Transverse colon (tissue), 4 donors: ENCODE data around the gene PRDM12.
A peak's percentile ranks its signal among the peaks of the same experiment; 100 is the strongest.

Experiments
- POLR2AphosphoS5 ChIP-seq, 3 donors: sonication (generic); formaldehyde crosslinking; IDR thresholded peaks; one replicate each; pipeline ENCODE4 v1.6.1; 2016; ENCODE audit warnings: antibody characterized with exemption in 3 of 3
- TF ChIP-seq, protein P1 (sequence below), 5 experiments: fragments of 200-600 bp in 3 of 5; fragments of 450-650 bp in 2 of 5; sonication (generic) in 3 of 5; IDR thresholded peaks; 1 replicate in 2 of 5; 2 replicates in 3 of 5; pipeline ENCODE4 v1.5.1; 2016 to 2017; ENCODE audit warnings: antibody characterized with exemption in 5 of 5, inconsistent platforms in 3 of 5, mild to moderate bottlenecking in 2 of 5, moderate library complexity in 1 of 5

DNA sequence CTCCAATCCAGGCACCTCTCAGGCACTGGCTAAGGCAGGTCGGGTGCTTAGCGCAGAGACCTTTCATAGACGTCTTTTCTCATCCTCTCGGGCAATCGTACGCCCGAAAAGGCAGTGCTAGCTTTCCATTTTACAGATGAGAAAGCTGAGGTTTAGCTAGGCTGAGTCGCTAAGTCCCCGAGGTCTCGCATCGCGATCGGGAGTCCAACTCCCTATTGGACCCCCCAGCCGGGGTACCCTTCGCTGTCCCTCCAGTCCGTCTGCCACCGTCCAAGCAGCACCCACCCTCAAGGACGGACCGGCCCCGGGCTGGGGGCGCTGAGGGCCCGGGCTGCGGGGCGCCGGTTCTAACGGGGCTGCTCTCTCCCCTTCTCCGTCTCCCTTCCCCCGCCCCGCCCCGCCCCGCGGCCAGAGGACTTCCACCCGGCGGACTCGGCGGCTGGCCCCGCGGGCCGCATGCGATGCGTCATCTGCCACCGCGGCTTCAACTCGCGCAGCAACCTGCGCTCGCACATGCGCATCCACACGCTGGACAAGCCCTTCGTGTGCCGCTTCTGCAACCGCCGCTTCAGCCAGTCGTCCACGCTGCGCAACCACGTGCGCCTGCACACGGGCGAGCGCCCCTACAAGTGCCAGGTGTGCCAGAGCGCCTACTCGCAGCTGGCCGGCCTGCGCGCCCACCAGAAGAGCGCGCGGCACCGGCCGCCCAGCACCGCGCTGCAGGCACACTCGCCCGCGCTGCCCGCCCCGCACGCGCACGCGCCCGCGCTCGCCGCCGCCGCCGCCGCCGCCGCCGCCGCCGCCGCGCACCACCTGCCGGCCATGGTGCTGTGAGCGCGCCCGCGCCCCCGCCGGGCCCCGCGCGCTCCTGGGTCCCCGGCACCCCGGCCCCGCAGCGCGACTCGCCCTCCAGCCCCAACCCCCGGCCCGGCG lies 16.7 kb downstream of the PRDM12 start:
- TF ChIP-seq, protein P1, sequence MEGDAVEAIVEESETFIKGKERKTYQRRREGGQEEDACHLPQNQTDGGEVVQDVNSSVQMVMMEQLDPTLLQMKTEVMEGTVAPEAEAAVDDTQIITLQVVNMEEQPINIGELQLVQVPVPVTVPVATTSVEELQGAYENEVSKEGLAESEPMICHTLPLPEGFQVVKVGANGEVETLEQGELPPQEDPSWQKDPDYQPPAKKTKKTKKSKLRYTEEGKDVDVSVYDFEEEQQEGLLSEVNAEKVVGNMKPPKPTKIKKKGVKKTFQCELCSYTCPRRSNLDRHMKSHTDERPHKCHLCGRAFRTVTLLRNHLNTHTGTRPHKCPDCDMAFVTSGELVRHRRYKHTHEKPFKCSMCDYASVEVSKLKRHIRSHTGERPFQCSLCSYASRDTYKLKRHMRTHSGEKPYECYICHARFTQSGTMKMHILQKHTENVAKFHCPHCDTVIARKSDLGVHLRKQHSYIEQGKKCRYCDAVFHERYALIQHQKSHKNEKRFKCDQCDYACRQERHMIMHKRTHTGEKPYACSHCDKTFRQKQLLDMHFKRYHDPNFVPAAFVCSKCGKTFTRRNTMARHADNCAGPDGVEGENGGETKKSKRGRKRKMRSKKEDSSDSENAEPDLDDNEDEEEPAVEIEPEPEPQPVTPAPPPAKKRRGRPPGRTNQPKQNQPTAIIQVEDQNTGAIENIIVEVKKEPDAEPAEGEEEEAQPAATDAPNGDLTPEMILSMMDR (IDR thresholded peaks at IDR 0.05) = no peak
- TF ChIP-seq POLR2AphosphoS5 (IDR thresholded peaks at IDR 0.05) = peak in 1 of 3 donors; percentile 46
